Gastrocnemius medialis (tissue), 4 donors: ENCODE results near the gene IGFBPL1.

Source experiments
- POLR2A ChIP-seq, 2 donors: fragments of 450-650 bp; IDR thresholded peaks; one replicate each; pipeline ENCODE4 v1.6.1; 2017; ENCODE audit warnings: antibody characterized with exemption in 2 of 2, mild to moderate bottlenecking in 2 of 2, moderate library complexity in 2 of 2
- TF ChIP-seq, protein P1 (sequence below), 5 experiments: fragments of 450-650 bp in 3 of 5; fragments of 200-600 bp in 2 of 5; sonication (generic) in 2 of 5; IDR thresholded peaks in 4 of 5; conservative IDR thresholded peaks in 1 of 5; 1 replicate in 4 of 5; 2 replicates in 1 of 5; pipeline ENCODE4 v1.5.1; 2016 to 2019; ENCODE audit warnings: antibody characterized with exemption in 5 of 5, mild to moderate bottlenecking in 3 of 5, moderate library complexity in 3 of 5

DNA sequence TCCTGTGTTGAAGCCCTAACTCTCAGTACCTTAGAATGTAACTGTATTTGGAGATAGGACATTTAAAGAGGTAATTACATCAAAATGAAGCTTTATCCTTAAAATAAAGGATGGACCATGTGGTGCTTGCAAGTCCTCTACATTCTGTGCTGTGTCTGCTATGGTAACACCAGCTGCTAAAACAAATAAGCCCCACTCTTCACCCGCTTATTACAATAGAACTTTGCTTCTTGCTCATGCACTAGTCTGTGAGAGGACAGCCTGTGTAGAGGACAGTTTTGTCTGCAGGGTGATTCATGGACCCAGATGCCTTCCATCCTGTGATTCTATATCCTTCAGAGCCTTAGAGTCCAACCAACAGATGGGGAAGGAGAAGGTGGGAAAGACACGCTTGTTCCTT, 12.5 kb upstream of the IGFBPL1 start:
- TF ChIP-seq, protein P1, sequence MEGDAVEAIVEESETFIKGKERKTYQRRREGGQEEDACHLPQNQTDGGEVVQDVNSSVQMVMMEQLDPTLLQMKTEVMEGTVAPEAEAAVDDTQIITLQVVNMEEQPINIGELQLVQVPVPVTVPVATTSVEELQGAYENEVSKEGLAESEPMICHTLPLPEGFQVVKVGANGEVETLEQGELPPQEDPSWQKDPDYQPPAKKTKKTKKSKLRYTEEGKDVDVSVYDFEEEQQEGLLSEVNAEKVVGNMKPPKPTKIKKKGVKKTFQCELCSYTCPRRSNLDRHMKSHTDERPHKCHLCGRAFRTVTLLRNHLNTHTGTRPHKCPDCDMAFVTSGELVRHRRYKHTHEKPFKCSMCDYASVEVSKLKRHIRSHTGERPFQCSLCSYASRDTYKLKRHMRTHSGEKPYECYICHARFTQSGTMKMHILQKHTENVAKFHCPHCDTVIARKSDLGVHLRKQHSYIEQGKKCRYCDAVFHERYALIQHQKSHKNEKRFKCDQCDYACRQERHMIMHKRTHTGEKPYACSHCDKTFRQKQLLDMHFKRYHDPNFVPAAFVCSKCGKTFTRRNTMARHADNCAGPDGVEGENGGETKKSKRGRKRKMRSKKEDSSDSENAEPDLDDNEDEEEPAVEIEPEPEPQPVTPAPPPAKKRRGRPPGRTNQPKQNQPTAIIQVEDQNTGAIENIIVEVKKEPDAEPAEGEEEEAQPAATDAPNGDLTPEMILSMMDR (IDR thresholded peaks at IDR 0.05 in 4 of 5, conservative IDR thresholded peaks at IDR 0.05 in 1 of 5), result no peak
- no peak for TF ChIP-seq POLR2A (IDR thresholded peaks at IDR 0.05)
